ENCODE data around the gene ECI1. TPM values are rescaled to one million over a fixed set of nuclear protein-coding genes. Genes with fewer than 3 reads are reported as not detected.
"Not testable (repeated sequence)": the region's sequence is repeated elsewhere in the genome, so short reads cannot be mapped to it uniquely, and the experiment has no call there.

Gene ECI1
- total and polyA plus RNA-seq, 2 donors = 31.1 to 47.0 TPM

- not testable (repeated sequence) for H3K27me3 ChIP-seq (ENCODE audit: control insufficient read depth in 2 of 2, insufficient read depth in 1 of 2, low read length in 1 of 2); H3K27ac ChIP-seq (ENCODE audit: low read depth in 1 of 2, low read length in 1 of 2); DNase-seq (ENCODE audit: low read depth in 6 of 9, low spot score in 9 of 9); H3K9me3 ChIP-seq (ENCODE audit: control insufficient read depth in 2 of 2, insufficient read depth in 1 of 2, low read length in 1 of 2)
- peak overlapping the region; percentile 61 to 88 for H3K4me3 ChIP-seq (ENCODE audit: low read length in 2 of 2)
- 23% methylated on average over 10 of the region's 12 CpGs for WGBS
- H3K36me3 ChIP-seq (ENCODE audit: control insufficient read depth in 2 of 2, insufficient read depth in 2 of 2, low read length in 1 of 2) = peaks cover 25 to 37% of the 10 kb centered on the region in 2 donors
- peaks cover 4 to 17% of the 10 kb centered on the region in 2 donors for H3K4me1 ChIP-seq (ENCODE audit: control insufficient read depth in 2 of 2, insufficient read depth in 2 of 2, low read length in 2 of 2)
Measured at GRCh38 chr16:2266887-2267286, 15.5 kb upstream of the ECI1 start.

GRCh38 chr16:2263026-2263425 lies 11.6 kb upstream of the ECI1 start:
- not testable (repeated sequence) for DNase-seq (ENCODE audit: low read depth in 6 of 9, low spot score in 9 of 9); H3K27ac ChIP-seq (ENCODE audit: low read depth in 1 of 2, low read length in 1 of 2); H3K4me3 ChIP-seq (ENCODE audit: low read length in 2 of 2); H3K27me3 ChIP-seq (ENCODE audit: control insufficient read depth in 2 of 2, insufficient read depth in 1 of 2, low read length in 1 of 2); H3K4me1 ChIP-seq (ENCODE audit: control insufficient read depth in 2 of 2, insufficient read depth in 2 of 2, low read length in 2 of 2); H3K9me3 ChIP-seq (ENCODE audit: control insufficient read depth in 2 of 2, insufficient read depth in 1 of 2, low read length in 1 of 2)
- H3K36me3 ChIP-seq (ENCODE audit: control insufficient read depth in 2 of 2, insufficient read depth in 2 of 2, low read length in 1 of 2) = peaks cover 39 to 71% of the 10 kb centered on the region in 2 donors
- 95% methylated on average over 14 of the region's 14 CpGs for WGBS

- WGBS = 98% methylated on average over 8 of the region's 8 CpGs
- no peaks in the 10 kb centered on the region for H3K27me3 ChIP-seq (ENCODE audit: control insufficient read depth in 2 of 2, insufficient read depth in 1 of 2, low read length in 1 of 2)
- no peak for DNase-seq (ENCODE audit: low read depth in 6 of 9, low spot score in 9 of 9)
- no peak overlapping the region for H3K4me3 ChIP-seq (ENCODE audit: low read length in 2 of 2)
- H3K4me1 ChIP-seq (ENCODE audit: control insufficient read depth in 2 of 2, insufficient read depth in 2 of 2, low read length in 2 of 2) = no peaks in the 10 kb centered on the region
- H3K36me3 ChIP-seq (ENCODE audit: control insufficient read depth in 2 of 2, insufficient read depth in 2 of 2, low read length in 1 of 2) = peaks cover 64 to 92% of the 10 kb centered on the region in 2 donors
- no peak overlapping the region for H3K27ac ChIP-seq (ENCODE audit: low read depth in 1 of 2, low read length in 1 of 2)
- H3K9me3 ChIP-seq (ENCODE audit: control insufficient read depth in 2 of 2, insufficient read depth in 1 of 2, low read length in 1 of 2) = peaks cover 0 to 2% of the 10 kb centered on the region in 2 donors
Measured at GRCh38 chr16:2260250-2260649, 8.9 kb upstream of the ECI1 start.

DNA sequence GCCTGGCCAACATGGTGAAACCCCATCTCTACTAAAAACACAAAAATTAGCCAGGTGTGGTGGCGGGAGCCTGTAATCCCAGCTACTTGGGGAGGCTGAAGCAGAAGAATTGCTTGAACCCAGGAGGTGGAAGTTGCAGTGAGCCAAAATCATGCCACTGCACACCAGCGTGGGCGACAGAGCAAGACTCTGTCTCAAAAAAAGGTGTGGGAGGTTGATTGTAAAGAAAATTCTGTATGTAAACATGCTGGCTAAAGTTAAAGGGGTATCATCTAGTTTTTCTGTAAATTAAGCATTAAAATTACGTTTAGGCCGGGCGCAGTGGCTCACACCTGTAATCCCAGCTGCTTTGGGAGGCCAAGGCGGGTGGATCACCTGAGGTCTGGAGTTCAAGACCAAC lies 7.1 kb upstream of the ECI1 start:
- H3K27me3 ChIP-seq (ENCODE audit: control insufficient read depth in 2 of 2, insufficient read depth in 1 of 2, low read length in 1 of 2); H3K27ac ChIP-seq (ENCODE audit: low read depth in 1 of 2, low read length in 1 of 2); H3K4me1 ChIP-seq (ENCODE audit: control insufficient read depth in 2 of 2, insufficient read depth in 2 of 2, low read length in 2 of 2); DNase-seq (ENCODE audit: low read depth in 6 of 9, low spot score in 9 of 9); H3K4me3 ChIP-seq (ENCODE audit: low read length in 2 of 2); H3K9me3 ChIP-seq (ENCODE audit: control insufficient read depth in 2 of 2, insufficient read depth in 1 of 2, low read length in 1 of 2): not testable (repeated sequence)
- peaks cover 71 to 89% of the 10 kb centered on the region in 2 donors for H3K36me3 ChIP-seq (ENCODE audit: control insufficient read depth in 2 of 2, insufficient read depth in 2 of 2, low read length in 1 of 2)
- 99% methylated on average over 7 of the region's 7 CpGs for WGBS

- H3K27me3 ChIP-seq (ENCODE audit: control insufficient read depth in 2 of 2, insufficient read depth in 1 of 2, low read length in 1 of 2) = no peaks in the 10 kb centered on the region
- peaks cover 71 to 89% of the 10 kb centered on the region in 2 donors for H3K36me3 ChIP-seq (ENCODE audit: control insufficient read depth in 2 of 2, insufficient read depth in 2 of 2, low read length in 1 of 2)
- no peak for DNase-seq (ENCODE audit: low read depth in 6 of 9, low spot score in 9 of 9)
- peaks cover 0 to 3% of the 10 kb centered on the region in 2 donors for H3K9me3 ChIP-seq (ENCODE audit: control insufficient read depth in 2 of 2, insufficient read depth in 1 of 2, low read length in 1 of 2)
- H3K27ac ChIP-seq (ENCODE audit: low read depth in 1 of 2, low read length in 1 of 2) = no peak overlapping the region
- no peaks in the 10 kb centered on the region for H3K4me1 ChIP-seq (ENCODE audit: control insufficient read depth in 2 of 2, insufficient read depth in 2 of 2, low read length in 2 of 2)
- no peak overlapping the region for H3K4me3 ChIP-seq (ENCODE audit: low read length in 2 of 2)
- 98% methylated on average over 6 of the region's 6 CpGs for WGBS
Measured at GRCh38 chr16:2257726-2258125, 6.3 kb upstream of the ECI1 start.

- H3K27me3 ChIP-seq (ENCODE audit: control insufficient read depth in 2 of 2, insufficient read depth in 1 of 2, low read length in 1 of 2) = no peaks in the 10 kb centered on the region
- no peak overlapping the region for H3K4me3 ChIP-seq (ENCODE audit: low read length in 2 of 2)
- over 99% methylated on average over 12 of the region's 12 CpGs for WGBS
- no peak for DNase-seq (ENCODE audit: low read depth in 6 of 9, low spot score in 9 of 9)
- H3K36me3 ChIP-seq (ENCODE audit: control insufficient read depth in 2 of 2, insufficient read depth in 2 of 2, low read length in 1 of 2) = peaks cover 65 to 78% of the 10 kb centered on the region in 2 donors
- H3K9me3 ChIP-seq (ENCODE audit: control insufficient read depth in 2 of 2, insufficient read depth in 1 of 2, low read length in 1 of 2) = peaks cover 0 to 3% of the 10 kb centered on the region in 2 donors
- H3K4me1 ChIP-seq (ENCODE audit: control insufficient read depth in 2 of 2, insufficient read depth in 2 of 2, low read length in 2 of 2) = peaks cover 4 to 6% of the 10 kb centered on the region in 2 donors
- no peak overlapping the region for H3K27ac ChIP-seq (ENCODE audit: low read depth in 1 of 2, low read length in 1 of 2)
Measured at GRCh38 chr16:2256531-2257140, 5.2 kb upstream of the ECI1 start.

DNA sequence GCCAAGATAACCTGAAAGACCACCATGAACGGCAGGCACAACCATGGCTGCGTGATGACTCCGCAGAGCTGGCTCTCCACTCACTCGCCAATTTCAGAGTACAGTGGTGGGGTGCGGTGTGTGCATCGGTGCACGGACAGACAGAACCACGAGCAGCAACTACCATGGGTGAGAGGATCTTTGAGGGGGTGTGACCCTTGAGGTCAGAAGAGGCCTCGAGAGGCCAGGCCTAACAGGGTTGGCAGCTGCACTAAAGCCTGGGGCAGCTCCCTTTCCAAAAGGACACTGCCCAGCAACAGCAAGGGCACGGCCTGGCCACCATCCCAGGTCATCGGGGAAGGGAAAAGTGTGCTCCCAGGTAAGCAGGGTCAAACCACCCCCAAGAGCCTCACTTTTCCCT lies 1.9 kb upstream of the ECI1 start:
- peaks cover 0 to 3% of the 10 kb centered on the region in 2 donors for H3K9me3 ChIP-seq (ENCODE audit: control insufficient read depth in 2 of 2, insufficient read depth in 1 of 2, low read length in 1 of 2)
- DNase-seq (ENCODE audit: low read depth in 6 of 9, low spot score in 9 of 9) = no peak
- H3K27ac ChIP-seq (ENCODE audit: low read depth in 1 of 2, low read length in 1 of 2) = no peak overlapping the region
- no peak overlapping the region for H3K4me3 ChIP-seq (ENCODE audit: low read length in 2 of 2)
- H3K36me3 ChIP-seq (ENCODE audit: control insufficient read depth in 2 of 2, insufficient read depth in 2 of 2, low read length in 1 of 2) = peaks cover 54 to 55% of the 10 kb centered on the region in 2 donors
- no peaks in the 10 kb centered on the region for H3K27me3 ChIP-seq (ENCODE audit: control insufficient read depth in 2 of 2, insufficient read depth in 1 of 2, low read length in 1 of 2)
- 96% methylated on average over 11 of the region's 11 CpGs for WGBS
- peaks cover 14 to 20% of the 10 kb centered on the region in 2 donors for H3K4me1 ChIP-seq (ENCODE audit: control insufficient read depth in 2 of 2, insufficient read depth in 2 of 2, low read length in 2 of 2)

GRCh38 chr16:2252806-2253148 lies 1.4 kb upstream of the ECI1 start:
- H3K27ac ChIP-seq (ENCODE audit: low read depth in 1 of 2, low read length in 1 of 2) = peak overlapping the region in 1 of 2 donors; percentile 3
- DNase-seq (ENCODE audit: low read depth in 6 of 9, low spot score in 9 of 9) = no peak
- WGBS = 98% methylated on average over 7 of the region's 7 CpGs
- peaks cover 14 to 20% of the 10 kb centered on the region in 2 donors for H3K4me1 ChIP-seq (ENCODE audit: control insufficient read depth in 2 of 2, insufficient read depth in 2 of 2, low read length in 2 of 2)
- H3K9me3 ChIP-seq (ENCODE audit: control insufficient read depth in 2 of 2, insufficient read depth in 1 of 2, low read length in 1 of 2) = peaks cover 0 to 3% of the 10 kb centered on the region in 2 donors
- H3K27me3 ChIP-seq (ENCODE audit: control insufficient read depth in 2 of 2, insufficient read depth in 1 of 2, low read length in 1 of 2) = no peaks in the 10 kb centered on the region
- H3K4me3 ChIP-seq (ENCODE audit: low read length in 2 of 2) = no peak overlapping the region
- peaks cover 49 to 54% of the 10 kb centered on the region in 2 donors for H3K36me3 ChIP-seq (ENCODE audit: control insufficient read depth in 2 of 2, insufficient read depth in 2 of 2, low read length in 1 of 2)

DNA sequence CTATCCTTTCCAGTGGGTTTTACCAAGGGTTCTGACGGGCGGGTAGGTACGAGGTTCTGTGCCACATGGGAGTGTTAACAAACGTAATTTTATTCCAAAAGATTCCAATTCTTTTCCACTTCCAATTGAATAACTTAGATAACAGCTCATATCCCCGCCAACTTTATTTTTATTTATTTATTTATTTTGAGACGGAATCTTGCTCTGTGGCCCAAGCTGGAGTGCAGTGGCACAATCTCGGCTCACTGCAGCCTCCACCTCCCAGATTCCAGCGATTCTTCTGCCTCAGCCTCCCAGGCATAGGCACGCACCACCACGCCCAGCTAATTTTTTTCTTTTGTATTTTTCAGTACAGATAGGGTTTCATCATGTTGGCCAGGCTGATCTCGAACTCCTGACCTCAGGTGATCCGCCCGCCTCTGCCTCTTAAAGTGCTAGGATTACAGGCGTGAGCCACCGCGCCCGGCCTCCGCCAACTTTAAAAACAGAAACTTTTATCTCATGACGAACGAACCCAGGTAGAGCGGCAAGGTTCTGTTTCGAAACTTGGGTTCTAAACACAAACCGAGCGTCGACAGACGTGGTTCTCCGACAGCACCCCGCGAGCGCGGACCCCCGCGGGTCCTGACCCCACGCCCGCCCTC lies 613 bp downstream of the ECI1 start:
- Histone ChIP-seq H3K4me3 (ENCODE audit: low read length in 2 of 2) (peak overlapping the region; percentile 55 to 90), H3K9me3 (ENCODE audit: control insufficient read depth in 2 of 2, insufficient read depth in 1 of 2, low read length in 1 of 2) (peaks cover 0 to 3% of the 10 kb centered on the region in 2 donors), H3K27me3 (ENCODE audit: control insufficient read depth in 2 of 2, insufficient read depth in 1 of 2, low read length in 1 of 2) (no peaks in the 10 kb centered on the region), H3K27ac (ENCODE audit: low read depth in 1 of 2, low read length in 1 of 2) (peak overlapping the region in 1 of 2 donors; percentile 93), H3K36me3 (ENCODE audit: control insufficient read depth in 2 of 2, insufficient read depth in 2 of 2, low read length in 1 of 2) (peaks cover 40 to 45% of the 10 kb centered on the region in 2 donors), H3K4me1 (ENCODE audit: control insufficient read depth in 2 of 2, insufficient read depth in 2 of 2, low read length in 2 of 2) (peaks cover 14 to 20% of the 10 kb centered on the region in 2 donors)
- WGBS = 18% methylated on average over 35 of the region's 35 CpGs
- peak in 1 of 9 donors; percentile 49 for DNase-seq (ENCODE audit: low read depth in 6 of 9, low spot score in 9 of 9)
